Suprapubic skin (tissue), 4 donors: Measurements from ENCODE around the gene SPRR2A. TPM values are rescaled to one million over a fixed set of nuclear protein-coding genes. Genes with fewer than 3 reads are reported as not detected.

Experiments
- DNase-seq, 2 donors: peaks; one replicate each; pipeline ENCODE4 v3.0.0-alpha.2; 2019; ENCODE audit warnings: low spot score in 2 of 2
- H3K27ac ChIP-seq: fragments of 200-600 bp; sonication (generic); one replicate; pipeline ENCODE4 v1.5.1; 2019
- H3K27me3 ChIP-seq: fragments of 200-600 bp; sonication (generic); one replicate; pipeline ENCODE4 v1.5.1; 2019
- H3K36me3 ChIP-seq: fragments of 200-600 bp; sonication (generic); one replicate; pipeline ENCODE4 v1.5.1; 2019
- H3K4me1 ChIP-seq: fragments of 200-600 bp; sonication (generic); one replicate; pipeline ENCODE4 v1.5.1; 2019
- H3K4me3 ChIP-seq: fragments of 200-600 bp; sonication (generic); one replicate; pipeline ENCODE4 v1.5.1; 2019; ENCODE audit warnings: mild to moderate bottlenecking
- H3K9me3 ChIP-seq: fragments of 200-600 bp; sonication (generic); one replicate; pipeline ENCODE4 v1.5.1; 2019
- EP300 ChIP-seq: sonication (generic); formaldehyde crosslinking; IDR thresholded peaks from one replicate; pipeline ENCODE4 v1.6.1; 2017; ENCODE audit warnings: antibody characterized with exemption
- POLR2A ChIP-seq, 2 donors: fragments of 450-650 bp; IDR thresholded peaks; one replicate each; pipeline ENCODE4 v1.6.1; 2017; ENCODE audit warnings: antibody characterized with exemption in 2 of 2, mild to moderate bottlenecking in 2 of 2, moderate library complexity in 2 of 2
- POLR2AphosphoS5 ChIP-seq, 3 donors: sonication (generic); formaldehyde crosslinking; IDR thresholded peaks; one replicate each; pipeline ENCODE4 v1.6.1; 2017; ENCODE audit warnings: antibody characterized with exemption in 3 of 3
- WGBS: methylation state at CpG from one replicate; pipeline ENCODE4 v1.1.5; 2018; 5-methylcytosine and 5-hydroxymethylcytosine counted together
- total RNA-seq, 4 donors: library from RNA; depleted of rRNA; stranded (reverse); fragments of >200 nt; gene quantifications; one replicate each; pipeline ENCODE4 v1.1.0, GENCODE V29; 2016
- TF ChIP-seq, protein P1 (sequence below), 2 donors: fragments of 200-600 bp in 1 of 2; fragments of 450-650 bp in 1 of 2; sonication (generic) in 1 of 2; IDR thresholded peaks; one replicate each; pipeline ENCODE4 v1.5.1; 2016 to 2019; ENCODE audit warnings: antibody characterized with exemption in 2 of 2, mild to moderate bottlenecking in 1 of 2, moderate library complexity in 1 of 2

SPRR2A gene
- total RNA-seq, 4 donors from 2014 or later, result not detected

DNA sequence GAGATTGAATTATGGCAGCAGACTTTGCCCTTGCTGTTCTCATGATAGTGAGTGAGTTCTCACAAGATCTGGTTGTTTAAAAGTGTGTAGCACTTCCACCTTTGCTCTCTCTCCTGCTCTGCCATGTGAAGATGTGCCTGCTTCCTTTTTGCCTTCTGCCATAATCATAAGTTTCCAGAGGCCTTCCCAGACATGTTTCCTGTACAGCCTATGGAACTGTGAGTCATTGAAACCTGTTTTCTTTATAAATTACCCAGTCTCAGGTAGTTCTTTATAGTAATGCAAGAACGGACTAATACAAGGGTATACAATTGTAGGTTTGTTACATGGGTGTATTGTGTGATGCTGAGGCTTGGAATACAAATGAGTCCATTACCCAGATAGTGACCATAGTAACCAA lies 22.1 kb downstream of the SPRR2A start:
- Histone ChIP-seq H3K4me1 (no peaks in the 10 kb centered on the region), H3K4me3 (no peak overlapping the region), H3K9me3 (no peaks in the 10 kb centered on the region), H3K27ac (no peak overlapping the region), H3K36me3 (no peaks in the 10 kb centered on the region), H3K27me3 (no peaks in the 10 kb centered on the region)
- 91% methylated on average over 1 of the region's 1 CpG for WGBS
- TF ChIP-seq POLR2A (IDR thresholded peaks at IDR 0.05), result no peak
- TF ChIP-seq, protein P1, sequence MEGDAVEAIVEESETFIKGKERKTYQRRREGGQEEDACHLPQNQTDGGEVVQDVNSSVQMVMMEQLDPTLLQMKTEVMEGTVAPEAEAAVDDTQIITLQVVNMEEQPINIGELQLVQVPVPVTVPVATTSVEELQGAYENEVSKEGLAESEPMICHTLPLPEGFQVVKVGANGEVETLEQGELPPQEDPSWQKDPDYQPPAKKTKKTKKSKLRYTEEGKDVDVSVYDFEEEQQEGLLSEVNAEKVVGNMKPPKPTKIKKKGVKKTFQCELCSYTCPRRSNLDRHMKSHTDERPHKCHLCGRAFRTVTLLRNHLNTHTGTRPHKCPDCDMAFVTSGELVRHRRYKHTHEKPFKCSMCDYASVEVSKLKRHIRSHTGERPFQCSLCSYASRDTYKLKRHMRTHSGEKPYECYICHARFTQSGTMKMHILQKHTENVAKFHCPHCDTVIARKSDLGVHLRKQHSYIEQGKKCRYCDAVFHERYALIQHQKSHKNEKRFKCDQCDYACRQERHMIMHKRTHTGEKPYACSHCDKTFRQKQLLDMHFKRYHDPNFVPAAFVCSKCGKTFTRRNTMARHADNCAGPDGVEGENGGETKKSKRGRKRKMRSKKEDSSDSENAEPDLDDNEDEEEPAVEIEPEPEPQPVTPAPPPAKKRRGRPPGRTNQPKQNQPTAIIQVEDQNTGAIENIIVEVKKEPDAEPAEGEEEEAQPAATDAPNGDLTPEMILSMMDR (IDR thresholded peaks at IDR 0.05), result no peak
- no peak for TF ChIP-seq EP300
- TF ChIP-seq POLR2AphosphoS5 (IDR thresholded peaks at IDR 0.05), result no peak
- no peak for DNase-seq

DNA sequence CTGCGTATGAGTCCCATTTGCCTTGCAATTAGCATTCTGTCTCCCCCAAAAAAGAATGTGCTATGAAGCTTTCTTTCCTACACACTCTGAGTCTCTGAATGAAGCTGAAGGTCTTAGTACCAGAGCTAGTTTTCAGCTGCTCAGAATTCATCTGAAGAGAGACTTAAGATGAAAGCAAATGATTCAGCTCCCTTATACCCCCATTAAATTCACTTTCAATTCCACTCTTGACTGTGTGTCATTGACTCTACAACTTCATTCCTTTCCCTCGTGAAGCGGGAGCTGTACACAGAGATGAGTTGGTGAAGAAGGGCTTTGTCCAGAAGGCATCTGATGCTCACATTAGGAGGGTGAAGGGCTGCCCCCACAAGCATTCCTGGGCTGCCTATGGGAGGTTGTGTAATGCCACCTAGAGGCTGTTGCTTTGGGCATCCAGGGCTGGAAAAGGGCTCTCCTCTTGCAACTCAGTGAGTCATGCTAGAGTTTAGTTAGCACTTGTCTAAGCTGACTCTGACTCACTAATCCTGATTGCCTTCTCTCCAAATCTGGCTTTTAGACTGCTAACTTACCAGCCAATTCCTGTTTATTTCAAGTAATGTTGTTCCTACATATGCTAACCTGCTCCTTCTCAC lies 24.5 kb downstream of the SPRR2A start:
- no peaks in the 10 kb centered on the region for H3K4me1 ChIP-seq
- no peak for DNase-seq
- no peak overlapping the region for H3K4me3 ChIP-seq
- no peaks in the 10 kb centered on the region for H3K27me3 ChIP-seq
- no peaks in the 10 kb centered on the region for H3K36me3 ChIP-seq
- no peak overlapping the region for H3K27ac ChIP-seq
- no peak for TF ChIP-seq POLR2AphosphoS5 (IDR thresholded peaks at IDR 0.05)
- no peak for TF ChIP-seq POLR2A (IDR thresholded peaks at IDR 0.05)
- TF ChIP-seq EP300, result no peak
- TF ChIP-seq, protein P1 (IDR thresholded peaks at IDR 0.05), result no peak
- WGBS, result 22% methylated on average over 3 of the region's 3 CpGs
- no peaks in the 10 kb centered on the region for H3K9me3 ChIP-seq

DNA sequence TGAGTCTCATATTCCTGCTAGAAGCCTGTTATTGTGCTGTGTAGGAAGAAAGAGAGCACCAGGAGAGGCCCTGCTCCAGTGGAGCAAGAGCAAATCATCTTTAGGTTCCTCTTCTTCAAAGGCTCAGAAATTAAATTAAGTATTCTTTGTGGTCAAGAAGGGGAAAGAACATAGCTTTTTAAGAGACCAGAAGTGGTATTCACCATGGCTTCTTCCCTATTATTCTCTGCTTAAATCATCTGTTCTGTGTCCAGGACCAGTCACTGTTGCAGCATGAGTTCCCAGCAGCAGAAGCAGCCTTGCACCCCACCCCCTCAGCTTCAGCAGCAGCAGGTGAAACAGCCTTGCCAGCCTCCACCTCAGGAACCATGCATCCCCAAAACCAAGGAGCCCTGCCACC lies 25.2 kb downstream of the SPRR2A start:
- H3K27me3 ChIP-seq, result no peaks in the 10 kb centered on the region
- no peak for TF ChIP-seq POLR2AphosphoS5 (IDR thresholded peaks at IDR 0.05)
- TF ChIP-seq, protein P1 (IDR thresholded peaks at IDR 0.05), result no peak
- TF ChIP-seq EP300, result no peak
- no peak for TF ChIP-seq POLR2A (IDR thresholded peaks at IDR 0.05)
- H3K27ac ChIP-seq, result no peak overlapping the region
- H3K36me3 ChIP-seq, result no peaks in the 10 kb centered on the region
- DNase-seq, result no peak
- H3K4me3 ChIP-seq, result no peak overlapping the region
- H3K9me3 ChIP-seq, result no peaks in the 10 kb centered on the region
- H3K4me1 ChIP-seq, result no peaks in the 10 kb centered on the region

DNA sequence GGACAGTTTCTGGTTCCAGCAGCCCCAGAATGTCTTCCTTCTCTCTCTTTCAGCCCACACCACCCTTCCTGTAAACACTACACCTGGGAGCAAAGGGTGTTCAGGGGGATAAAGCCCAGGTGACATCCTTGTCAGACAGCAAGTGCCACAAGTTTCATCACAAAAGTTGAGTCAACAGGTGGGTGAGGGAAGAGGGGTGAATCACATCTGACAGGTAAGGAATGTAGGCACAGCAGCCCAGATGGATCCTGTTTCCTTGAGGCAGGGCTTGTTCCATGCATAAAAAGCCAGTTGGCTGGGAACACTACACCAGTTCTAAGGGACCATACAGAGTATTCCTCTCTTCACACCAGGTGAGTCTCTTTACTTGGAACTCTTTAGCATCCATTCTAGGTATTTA lies 26.4 kb downstream of the SPRR2A start, which contains the start of gene SPRR1B:
Gene SPRR1B (plus strand): TSS at position 309 of the 400 bp plus-strand sequence. CDS start 1,143 bp downstream, outside the sequence.
- no peak for DNase-seq
- TF ChIP-seq, protein P1 (IDR thresholded peaks at IDR 0.05), result no peak
- no peak for TF ChIP-seq POLR2AphosphoS5 (IDR thresholded peaks at IDR 0.05)
- TF ChIP-seq EP300, result no peak
- no peak for TF ChIP-seq POLR2A (IDR thresholded peaks at IDR 0.05)
- Histone ChIP-seq H3K4me3 (no peak within 1 kb of the TSS), H3K9me3 (no peaks in the 10 kb centered on the region), H3K4me1 (no peaks in the 10 kb centered on the region), H3K27me3 (no peaks in the 10 kb centered on the region), H3K27ac (no peak within 1 kb of the TSS), H3K36me3 (no peaks in the 10 kb centered on the region)

DNA sequence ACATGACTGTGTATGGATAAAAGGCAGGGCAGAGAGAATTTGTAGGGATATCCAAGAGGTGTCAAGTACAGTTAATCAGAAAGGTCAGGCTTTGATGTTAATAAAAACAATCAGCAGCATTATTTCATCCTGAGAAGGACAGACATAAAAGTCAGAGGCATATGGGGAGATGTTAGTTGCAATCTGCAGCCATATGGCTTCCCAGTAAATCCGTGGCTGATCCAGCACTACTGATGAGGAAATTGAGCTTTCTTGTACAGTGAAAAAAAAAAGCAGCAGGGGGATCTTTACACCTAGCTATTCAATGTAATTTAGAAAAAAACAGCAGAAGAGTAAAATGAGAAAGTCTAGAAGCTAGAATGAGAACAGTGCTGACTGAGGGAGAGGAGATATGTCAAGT lies 28.5 kb downstream of the SPRR2A start:
- no peaks in the 10 kb centered on the region for H3K4me1 ChIP-seq
- H3K4me3 ChIP-seq, result no peak overlapping the region
- no peak for TF ChIP-seq EP300
- no peak for TF ChIP-seq POLR2A (IDR thresholded peaks at IDR 0.05)
- TF ChIP-seq POLR2AphosphoS5 (IDR thresholded peaks at IDR 0.05), result no peak
- TF ChIP-seq, protein P1 (IDR thresholded peaks at IDR 0.05), result no peak
- no peak for DNase-seq
- H3K27me3 ChIP-seq, result no peaks in the 10 kb centered on the region
- no peaks in the 10 kb centered on the region for H3K9me3 ChIP-seq
- WGBS, result 43% methylated on average over 1 of the region's 1 CpG
- no peak overlapping the region for H3K27ac ChIP-seq
- H3K36me3 ChIP-seq, result no peaks in the 10 kb centered on the region
